ENCODE results near the gene CNOT1.

DNA sequence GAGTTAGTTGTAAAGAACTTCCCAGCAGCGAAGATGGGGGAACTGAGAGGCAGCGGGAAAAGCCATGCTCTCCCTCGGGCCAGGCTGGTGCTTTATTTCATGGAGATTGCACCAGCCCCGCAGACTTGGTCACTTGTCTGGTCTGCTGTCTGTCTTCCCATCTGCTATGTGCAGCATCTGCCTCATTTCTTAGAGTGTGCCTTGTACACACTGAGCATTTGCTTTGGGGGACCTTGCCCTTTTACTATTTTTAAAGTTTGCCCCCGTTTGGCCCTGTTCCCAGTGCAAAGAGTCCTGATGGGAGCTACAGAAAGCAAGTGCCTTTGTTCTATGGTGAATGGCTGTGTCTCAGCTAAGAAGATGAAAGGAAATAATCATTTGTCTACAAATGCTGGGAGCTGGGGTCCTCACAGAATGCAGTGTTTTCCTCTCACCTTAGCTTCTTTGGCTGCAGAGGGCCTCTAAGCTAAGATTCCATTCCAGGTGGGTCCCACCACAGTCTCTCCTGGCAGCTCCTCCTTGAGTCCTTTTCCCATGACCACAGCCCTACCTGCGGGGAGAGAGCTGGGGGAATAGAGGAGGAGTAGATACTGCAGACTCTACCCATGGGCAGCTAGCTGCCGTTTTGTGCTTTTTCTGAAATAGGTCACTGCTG is 25.1 kb upstream of the CNOT1 start:
- TF ChIP-seq, protein P1, sequence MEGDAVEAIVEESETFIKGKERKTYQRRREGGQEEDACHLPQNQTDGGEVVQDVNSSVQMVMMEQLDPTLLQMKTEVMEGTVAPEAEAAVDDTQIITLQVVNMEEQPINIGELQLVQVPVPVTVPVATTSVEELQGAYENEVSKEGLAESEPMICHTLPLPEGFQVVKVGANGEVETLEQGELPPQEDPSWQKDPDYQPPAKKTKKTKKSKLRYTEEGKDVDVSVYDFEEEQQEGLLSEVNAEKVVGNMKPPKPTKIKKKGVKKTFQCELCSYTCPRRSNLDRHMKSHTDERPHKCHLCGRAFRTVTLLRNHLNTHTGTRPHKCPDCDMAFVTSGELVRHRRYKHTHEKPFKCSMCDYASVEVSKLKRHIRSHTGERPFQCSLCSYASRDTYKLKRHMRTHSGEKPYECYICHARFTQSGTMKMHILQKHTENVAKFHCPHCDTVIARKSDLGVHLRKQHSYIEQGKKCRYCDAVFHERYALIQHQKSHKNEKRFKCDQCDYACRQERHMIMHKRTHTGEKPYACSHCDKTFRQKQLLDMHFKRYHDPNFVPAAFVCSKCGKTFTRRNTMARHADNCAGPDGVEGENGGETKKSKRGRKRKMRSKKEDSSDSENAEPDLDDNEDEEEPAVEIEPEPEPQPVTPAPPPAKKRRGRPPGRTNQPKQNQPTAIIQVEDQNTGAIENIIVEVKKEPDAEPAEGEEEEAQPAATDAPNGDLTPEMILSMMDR (IDR thresholded peaks at IDR 0.05; ENCODE audit: low read depth, low read length, poor library complexity, severe bottlenecking): no peak
- TF ChIP-seq EZH2phosphoT487 (IDR thresholded peaks at IDR 0.05; ENCODE audit: borderline replicate concordance, low read length): no peak

All from DOHH2 (cell line).